Astrocyte (in vitro differentiated cells and primary cell): ENCODE measurements around the gene MAST2. TPM values are rescaled to one million over a fixed set of nuclear protein-coding genes. Genes with fewer than 3 reads are reported as not detected.
A peak's percentile ranks its signal among the peaks of the same experiment; 100 is the strongest.
"Not testable (repeated sequence)": the region's sequence is repeated elsewhere in the genome, so short reads cannot be mapped to it uniquely, and the experiment has no call there.

ENCODE experiments used
- DNase-seq: peaks from one replicate; pipeline ENCODE4 v3.0.0-alpha.2; 2010; ENCODE audit warnings: low read depth
- FAIRE-seq: peaks from 2 replicates; lab custom pipeline; 2011; peaks lifted over from hg19 to GRCh38; lab: Jason Lieb, UNC
- H2AFZ ChIP-seq: 2 replicates; pipeline ENCODE4 v1.6.0; 2012; ENCODE audit warnings: low read depth, low read length, inconsistent platforms
- H3K27ac ChIP-seq: 2 replicates; pipeline ENCODE4 v1.5.1; 2011; ENCODE audit warnings: low read depth, low read length, inconsistent platforms
- H3K27me3 ChIP-seq: 2 replicates; pipeline ENCODE4 v1.6.0; 2011; ENCODE audit warnings: low read length, inconsistent platforms; ENCODE audit not compliant: insufficient read depth
- H3K36me3 ChIP-seq: 2 replicates; pipeline ENCODE4 v1.5.1; 2011; ENCODE audit warnings: low read length, inconsistent platforms; ENCODE audit not compliant: insufficient read depth
- H3K4me1 ChIP-seq: 2 replicates; pipeline ENCODE4 v1.5.1; 2011; ENCODE audit warnings: low read length, inconsistent platforms; ENCODE audit not compliant: insufficient read depth
- H3K4me2 ChIP-seq: 2 replicates; pipeline ENCODE4 v1.6.0; 2012; ENCODE audit warnings: low read length, inconsistent platforms
- H3K4me3 ChIP-seq: 2 replicates; pipeline ENCODE4 v1.5.1; 2011; ENCODE audit warnings: low read depth, mild to moderate bottlenecking, low read length, inconsistent platforms; ENCODE audit not compliant: insufficient read depth
- H3K79me2 ChIP-seq: 2 replicates; pipeline ENCODE4 v1.6.0; 2012; ENCODE audit warnings: mild to moderate bottlenecking, low read length, inconsistent platforms; ENCODE audit not compliant: insufficient read depth
- H3K9ac ChIP-seq: 2 replicates; pipeline ENCODE4 v1.6.0; 2012; ENCODE audit warnings: mild to moderate bottlenecking, low read length, inconsistent platforms
- H3K9me3 ChIP-seq: 2 replicates; pipeline ENCODE4 v1.5.1; 2012; ENCODE audit warnings: low read depth, mild to moderate bottlenecking, low read length, inconsistent platforms; ENCODE audit not compliant: insufficient read depth
- H4K20me1 ChIP-seq: 2 replicates; pipeline ENCODE4 v1.6.0; 2012; ENCODE audit warnings: low read length, inconsistent platforms; ENCODE audit not compliant: insufficient read depth
- H3K27ac Mint-ChIP-seq: one replicate; pipeline ENCODE4 v1.8.0; 2021; ENCODE audit warnings: mild to moderate bottlenecking, mixed read lengths; ENCODE audit not compliant: unreplicated experiment
- H3K27me3 Mint-ChIP-seq: one replicate; pipeline ENCODE4 v1.8.0; 2021; ENCODE audit warnings: low read depth, mixed read lengths; ENCODE audit not compliant: unreplicated experiment
- H3K36me3 Mint-ChIP-seq: one replicate; pipeline ENCODE4 v1.8.0; 2021; ENCODE audit warnings: low read depth, mixed read lengths; ENCODE audit not compliant: unreplicated experiment
- H3K4me1 Mint-ChIP-seq: one replicate; pipeline ENCODE4 v1.8.0; 2021; ENCODE audit warnings: low read depth, mixed read lengths; ENCODE audit not compliant: unreplicated experiment
- H3K4me3 Mint-ChIP-seq: one replicate; pipeline ENCODE4 v1.8.0; 2021; ENCODE audit warnings: mild to moderate bottlenecking, moderate library complexity, mixed read lengths; ENCODE audit not compliant: unreplicated experiment
- H3K9me3 Mint-ChIP-seq: one replicate; pipeline ENCODE4 v1.8.0; 2021; ENCODE audit warnings: mild to moderate bottlenecking, mixed read lengths; ENCODE audit not compliant: unreplicated experiment
- CTCF ChIP-seq: IDR thresholded peaks from 2 replicates; pipeline ENCODE4 v1.5.1; 2011; ENCODE audit warnings: low read depth, mild to moderate bottlenecking, inconsistent platforms, low read length, moderate library complexity; ENCODE audit not compliant: insufficient read depth
- EZH2 ChIP-seq: IDR thresholded peaks from 2 replicates; pipeline ENCODE4 v1.6.1; 2012; ENCODE audit warnings: mild to moderate bottlenecking, low read length, inconsistent platforms; ENCODE audit not compliant: insufficient read depth
- total RNA-seq: library from RNA; stranded (reverse); gene quantifications from 2 replicates; pipeline ENCODE4 v1.2.1, GENCODE V29; 2021

Gene MAST2
- total RNA-seq, 1 donor from 2014 or later = 41.0 TPM

GRCh38 chr1:45803781-45804668 lies 613 bp downstream of the MAST2 start:
- not testable (repeated sequence) for FAIRE-seq

GRCh38 chr1:45804669-45804969 lies 1.2 kb downstream of the MAST2 start:
- Histone ChIP-seq H3K27me3 (no peaks in the 10 kb centered on the region), H3K9ac (peak overlapping the region; percentile 91), H2AFZ (no peak overlapping the region), H4K20me1 (peaks cover 32% of the 10 kb centered on the region), H3K9me3 (no peaks in the 10 kb centered on the region), H3K79me2 (peaks cover 50% of the 10 kb centered on the region), H3K36me3 (no peaks in the 10 kb centered on the region), H3K4me1 (peaks cover 10% of the 10 kb centered on the region), H3K4me3 (peak overlapping the region; percentile 78), H3K27ac (no peak overlapping the region), H3K4me2 (peak overlapping the region; percentile 97)
- Mint-ChIP-seq H3K27me3 (no peaks in the 10 kb centered on the region), H3K27ac (no peak overlapping the region), H3K4me3 (peak overlapping the region; percentile 97), H3K36me3 (no peaks in the 10 kb centered on the region), H3K9me3 (no peaks in the 10 kb centered on the region), H3K4me1 (peaks cover 17% of the 10 kb centered on the region)
- FAIRE-seq (no peak), DNase-seq (no peak)
- TF ChIP-seq EZH2 = no peak
- no peak for TF ChIP-seq CTCF

More at GRCh38 chr1:45803781-45804668, 613 bp downstream of the MAST2 start:
- H3K27ac ChIP-seq, H3K9me3 ChIP-seq, H3K9me3 Mint-ChIP-seq, H3K36me3 Mint-ChIP-seq, H3K27me3 ChIP-seq, H3K4me1 ChIP-seq, H3K36me3 ChIP-seq, H3K27me3 Mint-ChIP-seq: not testable (repeated sequence)
- H4K20me1 ChIP-seq = peaks cover 26% of the 10 kb centered on the region
- Mint-ChIP-seq H3K4me3 (peak overlapping the region; percentile 97), H3K27ac (peak overlapping the region; percentile 67), H3K4me1 (peaks cover 17% of the 10 kb centered on the region)
- peaks cover 44% of the 10 kb centered on the region for H3K79me2 ChIP-seq
- peak overlapping the region; percentile 97 for H3K4me2 ChIP-seq
- peak overlapping the region; percentile 78 for H3K4me3 ChIP-seq
- H3K9ac ChIP-seq = peak overlapping the region; percentile 91
- H2AFZ ChIP-seq = peak overlapping the region; percentile 86
- peak; percentile 4 for DNase-seq

GRCh38 chr1:45806129-45806528 lies 2.7 kb downstream of the MAST2 start:
- Histone ChIP-seq H3K79me2 (peaks cover 64% of the 10 kb centered on the region), H3K4me3 (no peak overlapping the region), H3K27ac (no peak overlapping the region), H3K4me2 (no peak overlapping the region), H4K20me1 (peaks cover 35% of the 10 kb centered on the region), H3K9me3 (no peaks in the 10 kb centered on the region), H3K27me3 (no peaks in the 10 kb centered on the region), H3K9ac (no peak overlapping the region), H3K36me3 (no peaks in the 10 kb centered on the region), H3K4me1 (peaks cover 10% of the 10 kb centered on the region), H2AFZ (no peak overlapping the region)
- no peaks in the 10 kb centered on the region for H3K36me3 Mint-ChIP-seq
- H3K4me3 Mint-ChIP-seq = no peak overlapping the region
- FAIRE-seq (no peak), DNase-seq (no peak)
- peaks cover 17% of the 10 kb centered on the region for H3K4me1 Mint-ChIP-seq
- TF ChIP-seq CTCF (no peak), EZH2 (no peak)
- no peaks in the 10 kb centered on the region for H3K9me3 Mint-ChIP-seq
- no peaks in the 10 kb centered on the region for H3K27me3 Mint-ChIP-seq
- no peak overlapping the region for H3K27ac Mint-ChIP-seq
